HG03520 (cell line): Measurements from ENCODE around the gene IRX2.

Experiments
- ATAC-seq: cut with Tn5 transposase; IDR thresholded peaks from one replicate; pipeline ENCODE4 v1.9.1; 2021; ENCODE audit warnings: mild to moderate bottlenecking, moderate library complexity; ENCODE audit not compliant: unreplicated experiment

IRX2 gene

DNA sequence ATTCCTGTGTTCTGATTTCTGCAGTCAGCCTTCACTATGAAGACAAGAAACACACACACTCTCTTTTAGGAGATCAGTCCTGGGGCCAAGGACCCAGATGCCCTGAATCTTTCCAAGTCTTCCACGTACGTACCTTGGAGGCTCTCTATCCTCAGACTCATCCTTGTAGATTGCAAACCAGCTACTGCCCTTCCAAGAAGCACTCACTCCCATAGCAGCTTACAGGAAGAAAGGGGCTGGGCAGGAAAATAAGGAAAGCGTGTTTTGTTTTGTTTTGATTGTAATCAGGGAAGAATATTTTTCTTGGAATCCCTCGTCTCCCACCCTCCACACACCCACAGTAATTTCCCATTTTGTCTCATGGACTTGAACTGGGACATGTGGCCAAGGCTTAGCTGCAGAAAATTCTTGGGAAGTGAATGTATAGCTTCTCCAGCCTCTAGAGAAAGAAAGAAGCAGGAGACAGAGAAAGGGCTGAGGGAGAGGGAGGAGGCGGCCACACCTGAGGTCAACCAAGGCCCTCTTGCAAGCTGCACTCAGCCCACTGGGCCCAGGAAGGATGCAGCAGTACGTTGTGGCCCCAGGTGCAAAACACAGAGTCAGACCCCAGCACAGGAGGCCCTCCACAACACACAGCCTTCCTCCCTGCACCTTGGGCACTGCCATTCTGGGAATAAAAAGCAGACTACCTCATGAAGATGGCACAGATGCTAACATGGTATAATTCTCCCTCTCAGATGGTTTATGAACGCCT is 29.9 kb downstream of the IRX2 start:
- ATAC-seq: no peak

DNA sequence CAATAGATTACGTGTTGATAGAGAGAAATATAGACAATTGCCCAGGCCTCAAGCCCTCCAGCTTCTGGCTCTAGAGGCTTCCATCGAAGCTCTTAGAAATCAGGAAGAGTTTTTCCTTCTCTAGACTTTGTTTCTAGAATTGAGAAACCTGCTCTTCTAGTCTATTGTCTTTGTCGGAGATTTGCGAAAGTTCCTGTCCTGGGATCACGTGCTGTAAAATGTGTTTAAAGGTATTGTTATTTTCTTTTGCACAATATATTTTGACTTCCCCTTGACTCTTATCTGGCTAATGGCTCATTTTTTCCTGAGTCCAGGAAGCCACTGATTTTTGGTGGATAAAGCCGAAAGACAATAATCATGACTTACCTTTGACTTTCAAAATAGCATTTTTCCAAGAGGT is 32.1 kb downstream of the IRX2 start:
- no peak for ATAC-seq

DNA sequence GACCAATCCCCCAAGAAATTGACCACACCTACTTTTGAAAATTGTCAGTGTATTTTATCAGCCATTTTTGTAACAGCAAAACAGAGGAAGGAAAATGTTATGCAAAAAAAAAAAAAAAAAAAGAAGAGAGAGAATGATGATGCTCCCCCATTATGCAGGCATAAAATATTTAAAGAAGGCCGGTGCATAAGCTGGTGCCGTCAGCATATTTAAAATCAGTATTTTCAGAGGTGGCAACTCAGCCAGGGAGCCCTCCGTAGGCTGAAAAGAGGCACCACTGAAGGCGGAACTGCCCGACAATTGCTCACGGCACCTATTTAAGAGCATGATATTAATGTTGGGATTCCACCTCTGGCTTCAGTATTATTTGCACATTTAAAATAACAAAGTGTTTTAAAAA is 33.4 kb downstream of the IRX2 start:
- ATAC-seq: no peak

DNA sequence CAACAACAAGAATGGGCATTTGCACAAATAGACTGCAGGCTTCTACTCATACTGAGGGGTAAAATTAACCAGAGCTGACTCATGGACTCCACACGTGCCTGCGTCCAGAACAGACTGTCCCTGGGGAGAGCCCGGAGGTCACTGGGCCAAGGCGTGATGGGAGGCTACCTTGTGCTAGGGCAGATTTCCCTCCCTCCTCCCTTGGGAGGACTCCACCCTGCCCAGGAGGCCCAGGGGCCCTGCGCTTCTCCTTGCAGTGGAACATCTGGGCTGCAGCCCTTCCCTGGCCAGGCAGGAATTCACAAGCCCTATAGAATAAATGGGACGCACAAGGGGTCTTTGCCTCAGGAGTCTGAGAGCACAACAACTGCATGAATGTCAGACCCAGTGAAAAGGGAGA is 35.6 kb downstream of the IRX2 start:
- ATAC-seq: no peak

DNA sequence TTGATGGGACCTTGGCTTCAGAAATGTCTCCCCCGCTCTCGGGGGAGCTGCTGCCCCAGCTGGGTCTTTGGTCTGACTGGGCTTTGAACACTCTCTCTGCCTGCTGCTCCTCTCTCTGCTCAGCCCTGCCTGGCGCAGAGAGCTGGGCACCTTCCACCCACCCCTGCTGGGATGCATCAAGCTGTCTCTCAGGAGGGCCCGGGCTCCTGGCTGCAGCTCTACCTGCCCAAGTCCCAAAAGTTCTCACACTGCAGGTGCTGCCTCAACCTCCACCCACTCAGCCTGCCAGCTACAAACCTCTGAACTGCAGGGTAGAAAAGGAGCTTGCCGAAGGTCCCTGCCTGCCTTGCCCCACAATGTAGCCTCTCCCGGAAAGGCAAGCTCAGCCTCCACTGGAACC is 36.7 kb downstream of the IRX2 start:
- ATAC-seq: no peak

DNA sequence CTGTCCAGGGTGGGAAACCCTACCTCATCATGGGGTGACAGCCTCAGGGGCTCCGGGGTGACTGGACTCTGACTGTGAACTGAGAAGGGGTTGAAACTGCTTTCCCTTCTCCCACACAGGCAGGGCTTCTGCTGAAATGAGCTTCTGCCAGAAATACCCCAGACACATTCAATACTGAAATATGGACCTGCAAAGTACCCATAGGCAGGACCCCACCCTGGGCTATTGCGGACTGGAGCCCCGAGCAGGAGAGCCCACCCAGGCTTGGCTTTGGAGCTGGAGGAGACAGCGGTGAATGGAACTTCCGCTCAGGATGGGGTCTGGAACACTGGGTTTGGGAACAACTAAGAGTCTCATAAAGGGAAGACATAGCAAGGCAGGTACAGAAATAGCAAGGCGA is 37.5 kb downstream of the IRX2 start:
- ATAC-seq: no peak

DNA sequence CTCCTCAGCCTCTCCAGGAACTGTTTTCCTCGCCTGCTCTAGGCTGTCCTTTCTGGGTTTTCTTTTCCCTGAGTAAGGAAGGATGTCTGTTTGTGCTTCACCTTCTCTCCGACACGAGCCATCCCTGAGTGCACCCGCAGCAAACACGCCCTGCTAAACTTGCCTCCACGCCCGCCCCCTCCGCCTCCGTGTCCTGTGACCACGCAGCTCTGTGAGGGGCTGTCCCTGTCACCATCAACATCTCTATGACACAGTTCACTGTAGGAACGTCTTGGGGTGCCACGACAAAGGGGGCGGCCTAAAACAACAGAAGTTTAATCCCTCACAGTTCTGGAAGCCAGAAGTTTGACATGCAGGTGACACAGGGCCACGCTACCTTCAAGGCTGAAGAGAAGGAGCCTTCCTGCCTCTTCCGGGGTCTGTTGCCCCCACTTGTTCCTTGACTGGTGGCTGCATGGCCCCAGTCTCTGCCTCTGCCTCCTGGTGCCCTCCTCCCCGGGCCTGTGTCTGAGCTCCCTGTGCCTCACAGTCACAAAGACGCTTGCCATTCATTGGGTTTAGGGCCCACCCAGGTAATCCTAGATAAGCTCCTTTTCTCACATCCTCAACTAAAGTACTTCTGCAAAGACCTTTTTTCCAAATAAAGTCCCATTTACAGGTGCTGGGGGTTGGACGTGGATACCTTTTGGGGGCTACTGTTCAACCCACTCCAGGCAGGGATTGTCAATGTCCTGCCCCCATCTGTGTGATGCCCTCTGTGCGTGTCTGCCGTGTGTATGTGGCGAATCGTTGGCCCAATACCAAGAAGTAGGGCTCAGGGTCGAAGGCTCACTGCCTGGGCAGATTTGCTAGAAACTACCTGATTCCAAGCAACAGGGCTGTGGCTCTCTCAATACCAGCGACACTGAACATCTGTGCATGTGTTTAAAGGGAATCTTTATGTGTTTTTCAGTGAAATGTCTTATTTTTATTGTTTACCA is 39.7 kb downstream of the IRX2 start:
- ATAC-seq: no peak

DNA sequence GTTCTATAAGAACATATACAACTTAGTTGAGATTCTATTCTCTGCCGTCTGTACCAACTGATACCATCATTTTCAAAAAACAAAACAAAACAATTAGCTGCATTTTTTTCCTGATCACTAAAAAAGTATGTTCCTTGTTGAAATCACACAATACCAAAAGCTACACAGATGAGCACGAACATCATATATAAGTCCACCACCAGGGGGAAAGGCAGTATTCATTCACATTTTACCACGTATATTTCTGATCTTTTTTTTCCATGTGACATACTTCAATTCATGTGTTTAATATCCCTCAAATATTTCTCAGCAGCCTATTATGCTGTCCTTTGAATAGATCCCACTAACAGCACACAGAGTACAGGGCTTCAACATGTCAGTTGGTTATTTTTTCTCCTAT is 40.6 kb downstream of the IRX2 start:
- no peak for ATAC-seq

DNA sequence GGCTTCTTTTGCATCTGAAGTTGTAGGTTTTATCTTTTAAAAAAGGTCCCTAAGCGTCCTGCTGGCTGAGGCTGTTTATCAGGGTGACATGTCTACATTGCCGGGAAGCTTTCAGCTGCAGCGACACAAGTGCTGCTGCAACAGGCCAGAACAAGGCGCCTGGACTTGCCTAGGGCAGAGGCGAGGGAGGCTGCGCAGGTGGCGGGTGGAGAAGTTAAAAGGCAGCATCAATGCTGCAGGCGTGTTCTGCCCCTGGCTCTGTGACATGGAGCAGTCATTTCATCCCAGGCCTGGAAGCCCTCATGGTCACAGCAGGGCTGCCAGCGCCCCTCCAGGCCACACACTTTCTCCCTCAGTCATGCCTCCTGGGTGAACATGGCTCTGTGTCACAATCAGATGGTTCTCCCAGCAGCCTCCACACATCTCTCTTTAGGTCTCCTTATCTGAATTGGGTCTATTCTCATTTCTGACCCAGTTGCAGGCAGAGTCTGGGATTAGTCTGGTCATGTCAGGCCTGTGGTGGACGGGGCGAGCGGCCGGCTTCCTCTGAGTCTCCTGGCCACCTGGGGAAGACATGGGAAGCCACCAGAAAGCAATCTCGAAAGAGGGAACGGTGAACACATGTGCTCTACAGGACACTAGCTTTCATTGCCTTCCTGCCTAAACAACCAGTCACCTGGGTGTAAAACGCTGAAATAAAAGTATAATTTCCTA is 41.3 kb downstream of the IRX2 start:
- no peak for ATAC-seq

DNA sequence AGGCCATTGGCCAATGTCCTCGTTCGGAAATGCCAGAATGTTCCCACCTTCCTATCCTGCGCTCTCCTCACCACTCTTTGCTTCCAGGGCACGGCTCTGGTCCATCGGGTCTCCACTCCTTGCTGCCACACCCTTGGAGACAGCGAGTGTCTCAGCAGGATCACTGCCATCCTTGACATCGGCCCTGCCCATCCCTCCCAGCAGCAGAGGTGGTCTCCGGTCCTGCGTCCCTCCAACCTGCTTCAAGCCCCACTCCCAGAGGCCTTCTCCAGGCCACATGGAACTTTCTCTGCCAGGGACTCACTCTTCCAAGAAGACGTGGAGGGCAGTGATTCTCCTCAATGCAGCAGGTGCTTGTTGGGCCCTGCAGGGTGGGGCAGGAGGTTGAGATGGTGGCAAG is 42.7 kb downstream of the IRX2 start:
- ATAC-seq: no peak

DNA sequence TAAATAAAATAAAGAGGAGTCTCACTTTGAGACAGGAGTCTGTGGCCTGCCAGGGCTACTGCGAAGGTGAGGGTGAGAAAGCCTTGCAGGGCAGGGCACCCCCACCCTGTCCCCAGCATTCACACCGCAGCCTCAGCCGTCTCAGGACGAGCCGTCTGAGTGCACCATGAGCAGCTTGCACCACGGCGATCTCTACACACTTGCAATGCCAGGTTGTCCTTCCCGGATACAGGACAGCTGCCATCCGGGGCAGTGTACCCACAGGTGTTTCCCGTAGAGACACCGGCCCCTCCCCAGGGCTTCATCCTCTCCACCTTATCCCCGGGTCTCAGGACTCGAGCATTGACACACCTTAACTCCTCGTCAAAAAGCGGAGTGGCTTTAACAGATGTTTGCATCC is 43.3 kb downstream of the IRX2 start:
- no peak for ATAC-seq

DNA sequence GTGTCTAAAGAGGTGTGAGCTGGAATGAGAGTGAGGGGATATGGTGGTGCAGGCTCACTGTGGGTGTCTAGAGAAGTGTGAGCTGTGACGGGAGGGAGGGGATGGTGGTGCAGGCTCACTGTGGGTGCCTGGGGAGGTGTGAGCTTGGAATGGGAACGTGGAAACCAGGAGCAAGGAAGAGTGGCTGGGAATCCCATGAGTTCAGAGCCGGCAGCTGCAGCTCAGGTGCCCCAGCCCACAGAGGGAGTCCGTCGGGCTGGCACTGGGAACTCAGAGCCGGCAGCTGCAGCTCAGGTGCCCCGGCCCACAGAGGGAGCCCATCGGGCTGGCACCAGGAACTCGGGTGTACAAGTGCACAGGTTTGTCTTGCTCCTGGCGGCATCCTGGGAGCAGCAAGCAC is 45.6 kb downstream of the IRX2 start:
- ATAC-seq: no peak

DNA sequence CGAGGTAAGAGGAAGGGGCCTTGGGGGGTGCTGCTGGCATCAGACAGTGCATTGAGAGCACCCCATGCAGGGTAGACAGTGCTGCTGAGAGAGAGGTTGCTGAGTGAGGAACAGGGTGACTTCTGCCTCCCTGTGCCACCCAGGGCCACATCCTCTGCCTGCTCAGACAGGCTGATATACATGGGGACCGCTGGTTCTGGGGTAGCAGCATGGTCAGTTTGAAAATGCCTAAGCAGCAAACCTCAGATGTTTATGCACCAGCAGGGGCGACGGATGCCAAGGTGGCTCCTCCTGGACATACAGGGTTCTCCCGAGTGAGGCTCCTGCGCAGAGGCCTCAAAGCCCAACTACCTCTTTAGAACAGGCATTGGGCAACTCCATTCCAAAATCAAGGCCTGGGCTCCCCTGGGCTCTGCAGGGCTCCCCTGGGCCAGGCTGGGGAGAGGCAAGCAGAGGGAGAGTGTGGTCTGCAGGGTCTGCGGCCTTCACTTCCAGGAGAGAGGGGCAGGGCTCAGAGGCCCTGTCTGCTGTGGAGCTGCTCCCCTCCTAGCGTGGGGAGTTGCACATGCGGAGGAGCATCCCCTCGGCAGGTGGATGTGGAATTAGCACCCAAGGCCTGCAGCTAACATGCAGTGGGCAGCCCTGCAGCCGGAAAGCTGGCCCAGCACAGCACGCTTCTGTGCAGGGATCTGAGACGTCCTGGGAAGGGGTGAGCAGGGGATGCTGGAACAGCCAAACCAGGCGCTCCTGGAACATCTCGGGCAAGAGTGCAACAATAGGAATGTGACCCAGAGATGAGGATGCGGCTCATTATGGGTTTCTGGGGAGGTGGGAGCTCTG is 46.5 kb downstream of the IRX2 start:
- no peak for ATAC-seq

DNA sequence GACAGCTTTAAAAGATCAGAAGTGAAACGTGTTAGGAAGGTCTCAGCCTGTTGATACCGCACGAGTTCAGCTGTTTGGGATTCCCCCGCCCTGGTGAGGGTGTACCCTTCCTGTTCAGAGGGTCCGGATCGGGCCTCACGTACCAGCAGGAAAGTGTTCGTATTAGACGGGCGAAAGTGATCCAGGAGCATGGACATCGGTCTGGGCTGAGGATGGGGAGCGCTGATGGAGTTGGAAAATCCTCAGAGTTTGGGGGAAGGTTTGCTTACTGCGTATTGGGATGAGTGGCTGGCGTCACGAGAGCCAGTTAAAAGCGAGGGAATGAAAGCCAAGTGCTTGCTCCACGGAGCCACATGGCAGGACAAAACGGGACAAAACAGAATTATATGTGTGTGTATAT is 47.4 kb downstream of the IRX2 start:
- ATAC-seq: no peak

DNA sequence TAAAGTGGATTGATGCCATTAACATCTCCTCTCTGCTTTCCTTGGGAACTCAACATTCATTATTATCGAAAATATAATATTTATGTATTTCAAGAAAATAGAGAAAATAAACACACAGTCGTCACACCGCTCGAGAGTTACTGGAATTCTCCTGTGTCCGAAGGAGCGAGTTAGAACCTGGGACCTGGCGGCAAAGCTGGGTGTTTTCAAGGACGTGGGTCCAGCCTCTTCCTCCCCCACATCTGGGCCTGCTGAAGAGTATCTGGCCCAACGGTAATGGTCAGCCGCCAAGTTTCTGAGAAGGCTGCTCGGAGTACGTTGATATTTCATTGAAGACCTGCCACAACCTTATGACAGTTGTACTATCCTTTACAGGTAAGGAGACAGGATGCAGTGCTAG is 47.9 kb downstream of the IRX2 start:
- no peak for ATAC-seq

DNA sequence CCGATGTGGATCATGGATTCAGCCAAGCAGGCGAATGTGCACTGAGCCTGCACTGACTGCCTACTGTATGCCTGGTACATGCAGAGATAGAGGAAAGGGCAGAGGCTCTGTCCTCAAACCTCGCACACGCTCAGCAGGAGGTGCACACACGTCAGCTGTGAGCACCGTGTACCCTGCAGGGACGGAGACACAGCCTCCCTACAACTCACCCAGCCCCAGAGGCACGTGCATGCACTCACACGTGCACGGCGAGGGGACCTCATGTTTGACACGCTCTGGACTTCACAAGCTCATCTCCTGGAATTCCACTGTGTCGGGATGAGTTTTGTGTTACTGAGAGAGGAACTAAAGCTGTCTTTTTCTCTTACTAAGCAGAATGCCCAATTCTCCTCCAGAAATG is 48.4 kb downstream of the IRX2 start:
- no peak for ATAC-seq

DNA sequence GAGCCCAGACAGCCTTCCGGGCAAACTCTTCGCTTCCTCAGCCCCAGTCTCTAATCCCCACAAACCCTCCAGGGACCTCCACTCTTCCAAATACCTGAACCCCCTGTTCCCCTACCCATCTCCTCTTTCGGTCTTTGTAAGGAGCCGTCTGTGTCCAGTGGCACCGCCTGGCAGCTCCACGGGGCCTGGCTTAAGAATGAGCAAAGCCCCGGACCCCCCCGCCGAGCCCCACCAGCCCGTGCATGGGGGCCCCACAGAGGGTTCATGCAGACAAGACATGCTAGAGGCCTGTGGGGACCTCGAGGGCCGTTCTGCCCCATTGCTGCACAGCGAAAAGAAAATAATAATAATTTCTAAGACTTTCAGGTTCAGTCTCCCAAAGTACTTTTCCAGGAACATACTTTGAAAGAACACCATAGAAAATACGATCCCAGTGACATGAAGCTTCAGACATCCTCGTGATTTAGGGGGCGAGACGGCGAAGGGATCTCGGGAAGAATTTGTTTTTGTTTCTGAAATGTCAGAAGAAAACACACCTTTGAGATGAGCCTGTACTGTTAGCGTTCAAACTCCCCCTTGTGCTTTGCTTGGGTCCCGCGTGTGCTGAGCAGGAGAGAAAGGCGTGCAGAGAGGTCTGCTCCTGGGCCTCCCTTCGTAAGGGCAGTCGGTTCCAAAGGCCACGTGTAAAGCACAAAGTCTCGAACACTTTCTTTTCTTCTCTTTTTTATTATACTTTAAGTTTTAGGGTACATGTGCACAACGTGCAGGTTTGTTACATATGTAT is 49.2 kb downstream of the IRX2 start:
- ATAC-seq: no peak

DNA sequence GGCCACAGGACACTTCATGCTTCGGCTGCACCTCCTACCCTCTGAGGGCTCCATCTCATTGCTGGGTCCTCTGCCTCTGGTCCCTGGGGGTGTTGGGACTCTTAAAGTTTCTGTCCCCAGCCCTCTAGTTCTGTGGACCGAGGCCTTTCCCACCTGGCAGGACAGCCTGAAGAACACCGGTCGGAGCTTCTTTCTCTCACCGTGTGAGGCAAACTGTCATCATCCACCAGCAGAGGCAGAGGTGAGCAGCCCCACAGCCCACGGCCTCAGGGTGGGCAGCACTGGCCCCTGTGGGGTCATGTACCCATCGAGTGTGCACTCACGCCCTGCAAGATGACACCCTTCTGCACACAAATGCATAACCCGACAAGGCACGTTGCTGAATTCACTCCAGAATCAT is 49.9 kb downstream of the IRX2 start:
- no peak for ATAC-seq

DNA sequence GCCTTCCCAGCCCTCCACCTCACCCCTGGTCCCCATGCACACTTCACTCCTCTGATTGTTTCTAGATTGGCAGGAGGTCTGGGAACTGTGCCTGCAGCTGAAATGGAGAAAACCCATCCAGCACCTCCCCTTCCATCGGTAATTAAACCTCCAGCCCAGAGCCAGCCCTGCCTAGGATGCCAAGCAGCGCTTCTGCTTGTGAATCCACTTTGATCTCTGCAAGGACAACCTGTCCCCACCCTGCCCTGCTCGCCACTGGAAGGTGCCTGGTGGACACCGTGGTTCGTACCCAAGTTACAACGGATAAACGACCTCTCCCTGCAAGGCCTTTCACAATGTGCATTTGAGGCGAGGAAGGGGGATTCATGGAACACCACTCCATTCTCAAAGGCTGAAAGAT is 50.6 kb downstream of the IRX2 start:
- no peak for ATAC-seq

DNA sequence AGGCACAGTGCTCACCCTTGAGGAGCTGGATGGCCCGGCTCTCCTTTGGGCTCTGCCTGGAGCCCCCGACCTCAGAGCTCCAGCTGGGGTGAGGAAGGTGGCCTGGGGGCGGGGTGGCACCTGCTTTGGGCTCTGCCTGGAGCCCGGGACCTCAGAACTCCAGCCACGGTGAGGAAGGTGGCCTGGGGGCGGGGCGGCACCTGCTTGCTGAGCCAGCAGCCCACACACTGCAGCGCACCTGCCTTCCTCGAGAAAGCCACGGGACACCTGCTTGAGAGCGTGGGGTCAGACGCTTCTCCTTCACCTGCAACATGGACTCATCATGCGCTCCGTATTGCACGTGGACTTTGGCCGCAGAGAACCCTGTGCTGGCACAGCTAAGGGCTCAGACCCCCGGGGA is 51.8 kb downstream of the IRX2 start:
- no peak for ATAC-seq
